Gastroesophageal sphincter (tissue), 4 donors: ENCODE measurements around the gene TTL. TPM values are rescaled to one million over a fixed set of nuclear protein-coding genes. Genes with fewer than 3 reads are reported as not detected.
"Not testable (repeated sequence)": the region's sequence is repeated elsewhere in the genome, so short reads cannot be mapped to it uniquely, and the experiment has no call there.

Source experiments
- ATAC-seq: fragments of 150-250 bp; one replicate; pipeline ENCODE4 v1.9.1; 2016; ENCODE audit warnings: mild to moderate bottlenecking, moderate library complexity
- H3K27ac ChIP-seq, 4 donors: fragments of 200-600 bp; sonication (generic) in 3 of 4; 1 replicate in 3 of 4; 2 replicates in 1 of 4; pipeline ENCODE4 v1.5.1; 2016 to 2019
- H3K27me3 ChIP-seq: fragments of 200-600 bp; sonication (generic); one replicate; pipeline ENCODE4 v1.5.1; 2019
- H3K36me3 ChIP-seq, 2 donors: fragments of 200-600 bp; sonication (generic); one replicate each; pipeline ENCODE4 v1.5.1; 2019; ENCODE audit warnings: control low read depth in 1 of 2
- H3K4me1 ChIP-seq, 3 donors: fragments of 200-600 bp; sonication (generic); 1 replicate in 2 of 3; 2 replicates in 1 of 3; pipeline ENCODE4 v1.5.1; 2016 to 2019; ENCODE audit warnings: control low read depth in 2 of 3
- H3K4me3 ChIP-seq, 2 donors: fragments of 200-600 bp; sonication (generic); one replicate each; pipeline ENCODE4 v1.5.1; 2019; ENCODE audit warnings: mild to moderate bottlenecking in 1 of 2, moderate library complexity in 1 of 2
- H3K9me3 ChIP-seq, 3 donors: fragments of 200-600 bp; sonication (generic); one replicate each; pipeline ENCODE4 v1.5.1; 2017 to 2019; ENCODE audit warnings: control low read depth in 2 of 3
- CTCF ChIP-seq, 4 experiments: fragments of 200-600 bp in 2 of 4; fragments of 450-650 bp in 2 of 4; sonication (generic) in 1 of 4; IDR thresholded peaks; one replicate each; pipeline ENCODE4 v1.5.1; 2017 to 2019; ENCODE audit warnings: antibody characterized with exemption in 4 of 4, mild to moderate bottlenecking in 2 of 4, moderate library complexity in 2 of 4
- EP300 ChIP-seq: sonication (generic); formaldehyde crosslinking; IDR thresholded peaks from one replicate; pipeline ENCODE4 v1.6.1; 2017; ENCODE audit warnings: antibody characterized with exemption, mild to moderate bottlenecking
- POLR2A ChIP-seq, 2 donors: fragments of 450-650 bp; IDR thresholded peaks; one replicate each; pipeline ENCODE4 v1.6.1; 2017; ENCODE audit warnings: antibody characterized with exemption in 2 of 2, mild to moderate bottlenecking in 2 of 2, moderate library complexity in 1 of 2
- POLR2AphosphoS5 ChIP-seq: sonication (generic); formaldehyde crosslinking; IDR thresholded peaks from one replicate; pipeline ENCODE4 v1.6.1; 2017; ENCODE audit warnings: antibody characterized with exemption
- WGBS, 2 donors: methylation state at CpG; one replicate each; pipeline ENCODE4 v1.1.5; 2018; ENCODE audit warnings: low coverage in 1 of 2; 5-methylcytosine and 5-hydroxymethylcytosine counted together
- total RNA-seq, 4 donors: library from RNA; depleted of rRNA; stranded (reverse); fragments of >200 nt; gene quantifications; one replicate each; pipeline ENCODE4 v1.1.0, GENCODE V29; 2016

The TTL gene
- 10 to 100 TPM; 19.3 to 33.8 (median 24.9) TPM for total RNA-seq

GRCh38 chr2:112481528-112482233 is at the start of gene TTL:
Gene TTL (plus strand): TSS chr2:112482156. CDS start chr2:112482345, 189 bp downstream.
- peak; percentile 33 to 42 for TF ChIP-seq POLR2A (IDR thresholded peaks at IDR 0.05)
- no peak for TF ChIP-seq POLR2AphosphoS5
- peak in 1 of 4 experiments; percentile 16 for TF ChIP-seq CTCF (IDR thresholded peaks at IDR 0.05)
- Histone ChIP-seq H3K36me3 (peaks cover 0 to 8% of the 10 kb centered on the region in 2 donors), H3K4me3 (peak within 1 kb of the TSS; percentile 68 to 75), H3K9me3 (no peaks in the 10 kb centered on the region), H3K27me3 (no peaks in the 10 kb centered on the region), H3K4me1 (peaks cover 0 to 33% (median 18%) of the 10 kb centered on the region in 3 donors), H3K27ac (peak within 1 kb of the TSS; percentile 48 to 95 (median 88))
- whole genome bisulfite sequencing, 2 donors = 0 to 2% methylated on average over 5 to 12 of the region's 82 CpGs
- ATAC-seq = peak; percentile 90

GRCh38 chr2:112432390-112432734 is 49.6 kb upstream of the TTL start:
- WGBS, 2 donors = no CpG with 5 or more reads among the region's 22 CpGs
- Histone ChIP-seq H3K27me3 (peaks cover 13% of the 10 kb centered on the region), H3K4me1 (peaks cover 0 to 20% (median 3%) of the 10 kb centered on the region in 3 donors), H3K4me3 (peak overlapping the region; percentile 67 to 84), H3K27ac (peak overlapping the region; percentile 81 to 94 (median 90))
- H3K36me3 ChIP-seq, H3K9me3 ChIP-seq, ATAC-seq: not testable (repeated sequence)

GRCh38 chr2:112432735-112433479 is 49.0 kb upstream of the TTL start:
- Histone ChIP-seq H3K27ac (peak overlapping the region; percentile 81 to 94 (median 90)), H3K27me3 (peaks cover 15% of the 10 kb centered on the region), H3K4me3 (peak overlapping the region; percentile 67 to 84), H3K4me1 (peaks cover 0 to 20% (median 3%) of the 10 kb centered on the region in 3 donors)
- TF ChIP-seq POLR2A (IDR thresholded peaks at IDR 0.05) (peak in 1 of 2 donors; percentile 27), CTCF (IDR thresholded peaks at IDR 0.05) (peak in 1 of 4 experiments; percentile 10)
- not testable (repeated sequence) for H3K36me3 ChIP-seq, H3K9me3 ChIP-seq
- no CpG with 5 or more reads among the region's 98 CpGs for WGBS, 2 donors
- ATAC-seq = peak; percentile 71

- peaks cover 15% of the 10 kb centered on the region for H3K27me3 ChIP-seq
- 0% methylated on average over 1 of the region's 26 CpGs for WGBS, 2 donors
- TF ChIP-seq CTCF (IDR thresholded peaks at IDR 0.05) = peak in 3 of 4 experiments; percentile 34 to 70 (median 66)
Measured at GRCh38 chr2:112433480-112433879, 48.5 kb upstream of the TTL start, which contains the start of gene RGPD8. Gene RGPD8 (minus strand): TSS chr2:112433645. CDS start chr2:112433453, 192 bp downstream.

GRCh38 chr2:112433932-112434730 is 47.8 kb upstream of the TTL start:
- Histone ChIP-seq H3K27ac (no peak overlapping the region), H3K9me3 (no peaks in the 10 kb centered on the region), H3K27me3 (peaks cover 15% of the 10 kb centered on the region), H3K36me3 (no peaks in the 10 kb centered on the region), H3K4me1 (peaks cover 0 to 20% (median 3%) of the 10 kb centered on the region in 3 donors), H3K4me3 (no peak overlapping the region)
- 40 to 43% methylated on average over 6 to 9 of the region's 31 CpGs for WGBS, 2 donors
- TF ChIP-seq CTCF (IDR thresholded peaks at IDR 0.05) = no peak
- no peak for TF ChIP-seq POLR2AphosphoS5
- TF ChIP-seq EP300 = no peak
- TF ChIP-seq POLR2A (IDR thresholded peaks at IDR 0.05) = no peak
- no peak for ATAC-seq

More at GRCh38 chr2:112433480-112433879, 48.5 kb upstream of the TTL start, which contains the start of gene RGPD8:
- peaks cover 0 to 20% (median 3%) of the 10 kb centered on the region in 3 donors for H3K4me1 ChIP-seq
- peak; percentile 99 for ATAC-seq
- peak within 1 kb of the TSS; percentile 81 to 94 (median 90) for H3K27ac ChIP-seq
- H3K9me3 ChIP-seq, H3K36me3 ChIP-seq: not testable (repeated sequence)
- H3K4me3 ChIP-seq = peak within 1 kb of the TSS; percentile 67 to 84

- not testable (repeated sequence) for H3K27ac ChIP-seq, ATAC-seq, H3K9me3 ChIP-seq, H3K36me3 ChIP-seq, H3K4me3 ChIP-seq
- 60% methylated on average over 1 of the region's 33 CpGs; no CpG with 5 or more reads in 1 of the 2 donors for WGBS, 2 donors
- Histone ChIP-seq H3K27me3 (peaks cover 15% of the 10 kb centered on the region), H3K4me1 (peaks cover 0 to 20% (median 3%) of the 10 kb centered on the region in 3 donors)
Measured at GRCh38 chr2:112434890-112435715, 46.9 kb upstream of the TTL start.
